SK-N-SH (cell line): ENCODE results near the gene IKZF1. TPM values are rescaled to one million over a fixed set of nuclear protein-coding genes. Genes with fewer than 3 reads are reported as not detected.

Experiments
- CTCF ChIA-PET: fragments of 300-600, 350-600 bp; formaldehyde crosslinking; extraction: SDS; loops from one replicate; lab custom pipeline; 2021; lab: Yijun Ruan, JAX
- POLR2A ChIA-PET: fragments of 350-600 bp; sonication (Branson Sonifier 250); formaldehyde crosslinking; extraction: SDS; loops from one replicate; lab custom pipeline; 2020; ENCODE audit warnings: antibody characterized with exemption, inconsistent platforms; lab: Yijun Ruan, JAX
- DNase-seq: peaks from one replicate; pipeline ENCODE4 v3.0.0; 2012
- H2AFZ ChIP-seq: fragments of 200-600 bp; sonication (generic); 2 replicates; pipeline ENCODE4 v1.8.1; 2016; ENCODE audit warnings: antibody characterized with exemption, mild to moderate bottlenecking, low read depth
- H3F3A ChIP-seq: fragments of 200-600 bp; sonication (generic); replicated peaks from 2 replicates; pipeline ENCODE3; 2016; ENCODE audit warnings: antibody characterized with exemption, mild to moderate bottlenecking; ENCODE audit not compliant: insufficient read depth
- H3K27ac ChIP-seq, 2 experiments: fragments of 200-500 bp in 1 of 2; fragments of 200-600 bp in 1 of 2; sonication (Bioruptor generic) in 1 of 2; sonication (generic), shearing (Covaris generic) in 1 of 2; 2 replicates each; pipeline versions ENCODE4 v1.5.1 to v1.6.1; 2014 to 2016; ENCODE audit warnings: low read depth in 2 of 2, inconsistent platforms in 1 of 2, low read length in 1 of 2, mild to moderate bottlenecking in 1 of 2, mixed read lengths in 1 of 2
- H3K27me3 ChIP-seq: fragments of 200-600 bp; sonication (generic), shearing (Covaris generic); 2 replicates; pipeline ENCODE4 v1.6.1; 2016; ENCODE audit warnings: mixed run types; ENCODE audit not compliant: insufficient read depth
- H3K36me3 ChIP-seq, 2 experiments: fragments of 200-500 bp in 1 of 2; fragments of 200-600 bp in 1 of 2; sonication (Bioruptor generic) in 1 of 2; sonication (generic) in 1 of 2; replicated peaks in 1 of 2; 2 replicates each; pipeline versions ENCODE3 to v1.5.1; 2014 to 2016; ENCODE audit warnings: low read length in 1 of 2, mild to moderate bottlenecking in 1 of 2; ENCODE audit not compliant: insufficient read depth in 2 of 2, control insufficient read depth in 1 of 2
- H3K4me1 ChIP-seq, 2 experiments: fragments of 200-500 bp in 1 of 2; fragments of 200-600 bp in 1 of 2; sonication (Bioruptor generic) in 1 of 2; sonication (generic), shearing (Covaris generic) in 1 of 2; 2 replicates each; pipeline versions ENCODE4 v1.5.1 to v1.6.1; 2014 to 2016; ENCODE audit warnings: low read depth in 1 of 2, low read length in 1 of 2, mixed run types in 1 of 2; ENCODE audit not compliant: insufficient read depth in 2 of 2, control insufficient read depth in 1 of 2
- H3K4me2 ChIP-seq: fragments of 200-600 bp; sonication (generic), shearing (Covaris generic); 2 replicates; pipeline ENCODE4 v1.6.1; 2017; ENCODE audit warnings: mixed run types
- H3K4me3 ChIP-seq, 2 experiments: fragments of 200-500 bp in 1 of 2; fragments of 200-600 bp in 1 of 2; sonication (Bioruptor generic) in 1 of 2; sonication (generic), shearing (Covaris generic) in 1 of 2; 2 replicates each; pipeline versions ENCODE4 v1.5.1 to v1.8.1; 2014 to 2016; ENCODE audit warnings: low read depth in 2 of 2, inconsistent platforms in 1 of 2, low read length in 1 of 2, mild to moderate bottlenecking in 1 of 2, mixed read lengths in 1 of 2, moderate library complexity in 1 of 2
- H3K79me2 ChIP-seq: fragments of 200-600 bp; sonication (generic); 2 replicates; pipeline ENCODE4 v1.8.1; 2017; ENCODE audit warnings: mild to moderate bottlenecking; ENCODE audit not compliant: insufficient read depth
- H3K9ac ChIP-seq: fragments of 200-600 bp; sonication (generic); 2 replicates; pipeline ENCODE4 v1.6.1; 2017; ENCODE audit warnings: mixed run types
- H3K9me2 ChIP-seq: fragments of 200-600 bp; sonication (generic); 2 replicates; pipeline ENCODE4 v1.6.1; 2017; ENCODE audit warnings: mixed run types
- H3K9me3 ChIP-seq: fragments of 200-600 bp; sonication (generic); 2 replicates; pipeline ENCODE4 v1.6.1; 2017; ENCODE audit warnings: mixed run types, mild to moderate bottlenecking, moderate library complexity
- H4K20me1 ChIP-seq: fragments of 200-600 bp; sonication (generic); 2 replicates; pipeline ENCODE4 v1.6.1; 2017; ENCODE audit warnings: mild to moderate bottlenecking, mixed run types; ENCODE audit not compliant: insufficient read depth
- CHD2 ChIP-seq: fragments of 150-350 bp; IDR thresholded peaks from 2 replicates; pipeline ENCODE4 v1.6.1; 2018; ENCODE audit warnings: low read length; ENCODE audit not compliant: partially characterized antibody
- EP300 ChIP-seq, 2 experiments: IDR thresholded peaks; 2 replicates each; pipeline versions ENCODE4 v1.4.0 to v1.6.1; 2012; ENCODE audit warnings: borderline replicate concordance in 1 of 2, low read depth in 1 of 2, low read length in 1 of 2
- EZH2phosphoT487 ChIP-seq: fragments of 200-600 bp; sonication (generic); IDR thresholded peaks from 2 replicates; pipeline ENCODE4 v1.6.1; 2017; ENCODE audit warnings: low read depth, mixed run types, mild to moderate bottlenecking, antibody characterized with exemption, moderate library complexity, borderline replicate concordance
- FOXJ3 ChIP-seq: sonication (generic); formaldehyde crosslinking; IDR thresholded peaks from 2 replicates; pipeline ENCODE4 v1.5.1; 2020; ENCODE audit warnings: mild to moderate bottlenecking, missing genetic modification reagents
- FOXM1 ChIP-seq: IDR thresholded peaks from 2 replicates; pipeline ENCODE4 v1.4.0; 2012; ENCODE audit warnings: low read depth, mild to moderate bottlenecking
- GATA2 ChIP-seq: sonication (generic); formaldehyde crosslinking; IDR thresholded peaks from 2 replicates; pipeline ENCODE4 v1.5.0; 2020; ENCODE audit warnings: mild to moderate bottlenecking, missing genetic modification reagents
- JUND ChIP-seq: IDR thresholded peaks from 2 replicates; pipeline ENCODE4 v1.4.0; 2012
- MEF2A ChIP-seq: IDR thresholded peaks from 2 replicates; pipeline ENCODE4 v1.4.0; 2012; ENCODE audit warnings: low read depth, borderline replicate concordance
- MXI1 ChIP-seq: IDR thresholded peaks from 2 replicates; pipeline ENCODE4 v1.6.1; 2012; ENCODE audit warnings: mild to moderate bottlenecking, low read depth, low read length, improper control_type of control experiment
- RAD21 ChIP-seq: IDR thresholded peaks from 2 replicates; pipeline ENCODE4 v1.6.1; 2012; ENCODE audit warnings: mild to moderate bottlenecking, low read length
- SMC3 ChIP-seq: IDR thresholded peaks from 2 replicates; pipeline ENCODE4 v1.6.1; 2012; ENCODE audit warnings: low read depth, low read length, improper control_type of control experiment
- TAF1 ChIP-seq: IDR thresholded peaks from 2 replicates; pipeline ENCODE4 v1.6.1; 2012; ENCODE audit warnings: low read depth, mild to moderate bottlenecking, low read length, moderate library complexity, borderline replicate concordance
- TCF12 ChIP-seq: IDR thresholded peaks from 2 replicates; pipeline ENCODE4 v1.4.0; 2012
- YY1 ChIP-seq: IDR thresholded peaks from 2 replicates; pipeline ENCODE4 v1.4.0; 2012; ENCODE audit warnings: low read depth, mild to moderate bottlenecking
- WGBS: methylation state at CpG from one replicate; pipeline ENCODE4 v1.1.6; 2017; ENCODE audit warnings: low lambda C conversion rate; 5-methylcytosine and 5-hydroxymethylcytosine counted together
- polyA plus RNA-seq, 3 experiments: library from polyadenylated mRNA; depleted of rRNA; stranded (reverse); fragments of >200 nt; gene quantifications; 2 replicates each; pipeline ENCODE4 v1.2.3, GENCODE V29; 2012
- TF ChIP-seq, protein P1 (sequence below): fragments of 150-350 bp; IDR thresholded peaks from 2 replicates; pipeline ENCODE4 v1.6.1; 2016; ENCODE audit warnings: mild to moderate bottlenecking, low read depth, low read length
- TF ChIP-seq, protein P2 (sequence below): IDR thresholded peaks from 2 replicates; pipeline ENCODE4 v1.4.0; 2012; ENCODE audit warnings: low read depth, borderline replicate concordance
- TF ChIP-seq, protein P3 (sequence below): fragments of 150-350 bp; IDR thresholded peaks from 2 replicates; pipeline ENCODE4 v1.6.1; 2017; ENCODE audit warnings: antibody characterized with exemption, low read length, low read depth, borderline replicate concordance
- TF ChIP-seq, protein P4 (sequence below): IDR thresholded peaks from 2 replicates; pipeline ENCODE4 v1.4.0; 2012; ENCODE audit warnings: low read depth
- TF ChIP-seq, protein P5 (sequence below): IDR thresholded peaks from 2 replicates; pipeline ENCODE4 v1.4.0; 2012; ENCODE audit warnings: low read depth, borderline replicate concordance
- TF ChIP-seq, protein P6 (sequence below): IDR thresholded peaks from 2 replicates; pipeline ENCODE4 v1.6.1; 2012; ENCODE audit warnings: mild to moderate bottlenecking, low read depth, low read length, moderate library complexity

The IKZF1 gene
- polyA plus RNA-seq, 1 of the 3 experiments (the other 2 are of a cell fraction) = not detected

DNA sequence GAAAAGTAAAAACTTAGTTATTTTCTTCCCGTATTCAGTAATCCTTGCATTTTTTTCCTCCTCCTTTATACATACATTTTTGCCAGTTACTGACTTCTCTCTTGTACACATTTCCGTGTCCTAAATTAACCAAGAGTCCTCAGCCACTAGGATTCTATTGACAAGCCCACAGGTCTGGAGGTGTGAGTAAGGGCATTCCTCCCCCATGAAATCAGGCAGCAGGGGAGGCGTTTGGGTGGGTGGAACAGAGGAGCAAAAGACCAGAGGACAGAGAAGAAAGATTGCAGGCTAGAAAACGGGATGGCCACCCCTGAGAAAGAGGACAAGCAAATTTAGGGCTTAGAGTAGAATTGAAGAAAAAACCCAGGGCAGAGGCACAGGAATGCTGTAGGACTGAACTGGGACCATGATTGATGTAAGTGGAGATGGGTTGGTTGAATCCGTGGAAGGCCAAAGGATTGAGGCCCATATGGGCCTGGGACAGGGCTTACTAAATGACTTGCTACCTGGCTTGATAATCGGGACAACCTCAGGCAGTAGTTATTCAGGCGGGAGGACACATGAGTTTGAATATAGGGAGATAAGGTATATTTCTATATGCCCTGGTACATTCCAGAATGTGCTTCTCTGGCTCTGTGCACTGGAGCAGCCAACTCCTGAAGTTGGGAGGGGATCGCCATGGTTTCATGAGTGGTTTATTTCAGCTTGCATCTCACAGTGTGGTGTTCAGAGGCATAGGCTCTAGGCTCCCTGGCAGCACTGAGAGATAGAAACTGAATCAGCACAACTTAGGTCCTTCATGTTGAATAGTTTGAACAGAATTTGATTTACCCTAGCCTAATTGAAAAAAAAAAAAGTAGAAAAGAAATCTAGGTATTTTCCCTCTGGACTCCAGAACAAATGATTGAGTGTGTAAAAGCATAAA is 28.0 kb downstream of the IKZF1 start:
- Histone ChIP-seq H3K27me3 (no peaks in the 10 kb centered on the region; the same call in 1 of the 2 replicates), H3K79me2 (no peaks in the 10 kb centered on the region), H2AFZ (no peak overlapping the region), H3K9me2 (no peaks in the 10 kb centered on the region), H3K9me3 (no peaks in the 10 kb centered on the region), H3K36me3 (no peaks in the 10 kb centered on the region), H3K4me3 (no peak overlapping the region), H3F3A (no peaks in the 10 kb centered on the region), H3K4me1 (peaks cover 5 to 19% of the 10 kb centered on the region in 2 experiments; a peak in 2 of 4 replicates), H4K20me1 (no peaks in the 10 kb centered on the region), H3K27ac (no peak overlapping the region), H3K4me2 (no peak overlapping the region), H3K9ac (no peak overlapping the region)
- no peak for DNase-seq
- TF ChIP-seq GATA2 (no peak), EP300 (IDR thresholded peaks at IDR 0.05; ENCODE audit: borderline replicate concordance in 1 of 2, low read depth in 1 of 2, low read length in 1 of 2) (no peak), JUND (no peak), MXI1 (no peak), TCF12 (no peak), RAD21 (no peak), EZH2phosphoT487 (no peak), CHD2 (no peak), TAF1 (no peak), FOXJ3 (CRISPR knock-in tag) (no peak), MEF2A (no peak), FOXM1 (no peak), YY1 (no peak), SMC3 (no peak)
- TF ChIP-seq, protein P1, sequence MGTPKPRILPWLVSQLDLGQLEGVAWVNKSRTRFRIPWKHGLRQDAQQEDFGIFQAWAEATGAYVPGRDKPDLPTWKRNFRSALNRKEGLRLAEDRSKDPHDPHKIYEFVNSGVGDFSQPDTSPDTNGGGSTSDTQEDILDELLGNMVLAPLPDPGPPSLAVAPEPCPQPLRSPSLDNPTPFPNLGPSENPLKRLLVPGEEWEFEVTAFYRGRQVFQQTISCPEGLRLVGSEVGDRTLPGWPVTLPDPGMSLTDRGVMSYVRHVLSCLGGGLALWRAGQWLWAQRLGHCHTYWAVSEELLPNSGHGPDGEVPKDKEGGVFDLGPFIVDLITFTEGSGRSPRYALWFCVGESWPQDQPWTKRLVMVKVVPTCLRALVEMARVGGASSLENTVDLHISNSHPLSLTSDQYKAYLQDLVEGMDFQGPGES = no peak
- TF ChIP-seq, protein P2, sequence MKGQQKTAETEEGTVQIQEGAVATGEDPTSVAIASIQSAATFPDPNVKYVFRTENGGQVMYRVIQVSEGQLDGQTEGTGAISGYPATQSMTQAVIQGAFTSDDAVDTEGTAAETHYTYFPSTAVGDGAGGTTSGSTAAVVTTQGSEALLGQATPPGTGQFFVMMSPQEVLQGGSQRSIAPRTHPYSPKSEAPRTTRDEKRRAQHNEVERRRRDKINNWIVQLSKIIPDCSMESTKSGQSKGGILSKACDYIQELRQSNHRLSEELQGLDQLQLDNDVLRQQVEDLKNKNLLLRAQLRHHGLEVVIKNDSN = no peak
- TF ChIP-seq, protein P3, sequence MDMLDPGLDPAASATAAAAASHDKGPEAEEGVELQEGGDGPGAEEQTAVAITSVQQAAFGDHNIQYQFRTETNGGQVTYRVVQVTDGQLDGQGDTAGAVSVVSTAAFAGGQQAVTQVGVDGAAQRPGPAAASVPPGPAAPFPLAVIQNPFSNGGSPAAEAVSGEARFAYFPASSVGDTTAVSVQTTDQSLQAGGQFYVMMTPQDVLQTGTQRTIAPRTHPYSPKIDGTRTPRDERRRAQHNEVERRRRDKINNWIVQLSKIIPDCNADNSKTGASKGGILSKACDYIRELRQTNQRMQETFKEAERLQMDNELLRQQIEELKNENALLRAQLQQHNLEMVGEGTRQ = no peak
- TF ChIP-seq, protein P4, sequence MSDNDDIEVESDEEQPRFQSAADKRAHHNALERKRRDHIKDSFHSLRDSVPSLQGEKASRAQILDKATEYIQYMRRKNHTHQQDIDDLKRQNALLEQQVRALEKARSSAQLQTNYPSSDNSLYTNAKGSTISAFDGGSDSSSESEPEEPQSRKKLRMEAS = no peak
- TF ChIP-seq, protein P5, sequence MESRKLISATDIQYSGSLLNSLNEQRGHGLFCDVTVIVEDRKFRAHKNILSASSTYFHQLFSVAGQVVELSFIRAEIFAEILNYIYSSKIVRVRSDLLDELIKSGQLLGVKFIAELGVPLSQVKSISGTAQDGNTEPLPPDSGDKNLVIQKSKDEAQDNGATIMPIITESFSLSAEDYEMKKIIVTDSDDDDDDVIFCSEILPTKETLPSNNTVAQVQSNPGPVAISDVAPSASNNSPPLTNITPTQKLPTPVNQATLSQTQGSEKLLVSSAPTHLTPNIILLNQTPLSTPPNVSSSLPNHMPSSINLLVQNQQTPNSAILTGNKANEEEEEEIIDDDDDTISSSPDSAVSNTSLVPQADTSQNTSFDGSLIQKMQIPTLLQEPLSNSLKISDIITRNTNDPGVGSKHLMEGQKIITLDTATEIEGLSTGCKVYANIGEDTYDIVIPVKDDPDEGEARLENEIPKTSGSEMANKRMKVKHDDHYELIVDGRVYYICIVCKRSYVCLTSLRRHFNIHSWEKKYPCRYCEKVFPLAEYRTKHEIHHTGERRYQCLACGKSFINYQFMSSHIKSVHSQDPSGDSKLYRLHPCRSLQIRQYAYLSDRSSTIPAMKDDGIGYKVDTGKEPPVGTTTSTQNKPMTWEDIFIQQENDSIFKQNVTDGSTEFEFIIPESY = no peak
- TF ChIP-seq, protein P6, sequence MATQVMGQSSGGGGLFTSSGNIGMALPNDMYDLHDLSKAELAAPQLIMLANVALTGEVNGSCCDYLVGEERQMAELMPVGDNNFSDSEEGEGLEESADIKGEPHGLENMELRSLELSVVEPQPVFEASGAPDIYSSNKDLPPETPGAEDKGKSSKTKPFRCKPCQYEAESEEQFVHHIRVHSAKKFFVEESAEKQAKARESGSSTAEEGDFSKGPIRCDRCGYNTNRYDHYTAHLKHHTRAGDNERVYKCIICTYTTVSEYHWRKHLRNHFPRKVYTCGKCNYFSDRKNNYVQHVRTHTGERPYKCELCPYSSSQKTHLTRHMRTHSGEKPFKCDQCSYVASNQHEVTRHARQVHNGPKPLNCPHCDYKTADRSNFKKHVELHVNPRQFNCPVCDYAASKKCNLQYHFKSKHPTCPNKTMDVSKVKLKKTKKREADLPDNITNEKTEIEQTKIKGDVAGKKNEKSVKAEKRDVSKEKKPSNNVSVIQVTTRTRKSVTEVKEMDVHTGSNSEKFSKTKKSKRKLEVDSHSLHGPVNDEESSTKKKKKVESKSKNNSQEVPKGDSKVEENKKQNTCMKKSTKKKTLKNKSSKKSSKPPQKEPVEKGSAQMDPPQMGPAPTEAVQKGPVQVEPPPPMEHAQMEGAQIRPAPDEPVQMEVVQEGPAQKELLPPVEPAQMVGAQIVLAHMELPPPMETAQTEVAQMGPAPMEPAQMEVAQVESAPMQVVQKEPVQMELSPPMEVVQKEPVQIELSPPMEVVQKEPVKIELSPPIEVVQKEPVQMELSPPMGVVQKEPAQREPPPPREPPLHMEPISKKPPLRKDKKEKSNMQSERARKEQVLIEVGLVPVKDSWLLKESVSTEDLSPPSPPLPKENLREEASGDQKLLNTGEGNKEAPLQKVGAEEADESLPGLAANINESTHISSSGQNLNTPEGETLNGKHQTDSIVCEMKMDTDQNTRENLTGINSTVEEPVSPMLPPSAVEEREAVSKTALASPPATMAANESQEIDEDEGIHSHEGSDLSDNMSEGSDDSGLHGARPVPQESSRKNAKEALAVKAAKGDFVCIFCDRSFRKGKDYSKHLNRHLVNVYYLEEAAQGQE = no peak
- ChIA-PET POLR2A (no interaction called here), CTCF (interaction anchor here (1.1 to 1.6 kb wide), 2 partner anchors 14 to 127 kb away, joined by 5 to 6 read pairs; no protein-coding TSS in a partner anchor)
- 38% methylated on average over 8 of the region's 8 CpGs for WGBS
